CD4-positive, alpha-beta T cell treated with Interleukin-6 for 4 hours (primary cell): Measurements from ENCODE around the gene C2CD3.

Experiments
- DNase-seq: peaks from one replicate; pipeline ENCODE4 v3.0.0-alpha.2; 2020; ENCODE audit warnings: mixed read lengths

The C2CD3 gene

DNA sequence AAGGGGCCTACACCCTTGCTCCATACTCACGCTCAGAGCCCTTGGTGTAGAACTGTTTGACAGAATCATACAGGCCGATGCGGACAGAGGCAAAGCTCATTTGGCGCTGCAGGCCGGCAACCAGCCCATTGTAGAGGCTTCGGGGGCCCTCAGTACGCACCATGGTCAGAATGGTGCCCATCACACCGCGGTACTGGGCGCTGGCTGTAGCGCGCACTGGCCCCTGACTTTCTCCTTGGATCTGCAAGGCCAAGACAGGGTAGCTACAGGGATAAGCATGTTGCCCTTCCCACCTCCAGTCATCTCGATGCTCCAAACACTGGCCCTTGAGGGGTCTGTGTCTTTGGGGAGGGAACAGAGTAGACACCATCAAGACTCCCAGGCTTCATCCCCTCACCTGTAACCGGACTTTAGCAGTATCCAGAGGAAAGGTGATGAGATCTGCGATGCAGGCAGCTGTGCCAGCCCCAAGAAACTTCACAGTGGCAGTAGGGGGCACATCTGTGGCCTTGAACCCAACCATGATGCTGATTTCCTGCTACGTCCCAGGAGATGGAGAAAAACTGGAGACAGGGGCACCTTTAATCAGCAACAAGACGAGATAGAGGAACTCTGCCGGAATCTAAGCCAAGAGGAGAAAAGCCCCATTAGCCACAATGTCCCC, 192.8 kb downstream of the C2CD3 start:
- DNase-seq = no peak

- DNase-seq = no peak
Observed at GRCh38 chr11:73976451-73977151, 194.2 kb downstream of the C2CD3 start.

- no peak for DNase-seq
Observed at GRCh38 chr11:73975479-73975757, 195.4 kb downstream of the C2CD3 start.

DNA sequence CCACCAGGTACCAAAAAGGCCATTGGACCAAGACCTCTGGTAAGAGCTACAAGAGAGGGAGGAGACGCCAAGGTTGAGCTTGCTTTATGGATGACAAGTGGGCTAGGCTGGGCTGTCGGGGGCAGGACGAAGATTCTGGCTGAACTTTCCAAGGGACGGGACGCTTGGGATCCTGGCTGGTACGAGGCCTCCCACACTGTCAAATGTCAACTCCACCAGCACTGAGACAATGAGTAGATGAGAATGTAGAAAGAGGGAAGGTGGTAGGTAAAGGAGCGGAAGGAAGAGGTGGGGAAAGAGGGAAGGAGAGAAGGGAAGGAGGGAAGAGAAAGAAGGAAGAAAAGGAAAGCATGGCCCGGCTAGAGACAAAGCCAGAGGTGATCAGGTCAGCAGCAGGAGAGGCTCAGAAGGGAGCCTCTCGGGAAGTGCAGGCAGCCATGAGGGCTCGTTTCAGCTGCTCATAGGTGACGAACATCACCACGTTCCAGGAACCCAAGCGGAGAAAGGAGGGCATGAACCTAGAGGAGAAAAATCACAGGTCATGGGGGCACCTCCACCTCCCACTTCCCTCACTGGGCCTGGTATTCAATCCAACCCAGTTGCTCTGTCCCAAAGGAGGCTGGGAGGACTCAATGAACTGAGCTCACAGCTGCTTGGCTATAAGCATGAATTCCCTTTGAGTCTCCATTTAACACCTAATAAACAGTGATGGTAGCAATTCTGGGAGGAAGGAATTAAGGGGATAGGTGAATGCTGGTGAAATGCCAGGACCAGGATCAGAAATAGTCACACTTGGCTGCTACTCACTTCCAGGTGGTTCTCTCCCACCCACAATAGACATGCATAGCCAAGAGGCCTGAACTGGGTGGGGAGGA, 196.0 kb downstream of the C2CD3 start:
- no peak for DNase-seq

GRCh38 chr11:73972620-73973449, 198.0 kb downstream of the C2CD3 start:
- no peak for DNase-seq

- no peak for DNase-seq
Observed at GRCh38 chr11:73972187-73972586, 198.6 kb downstream of the C2CD3 start.

DNA sequence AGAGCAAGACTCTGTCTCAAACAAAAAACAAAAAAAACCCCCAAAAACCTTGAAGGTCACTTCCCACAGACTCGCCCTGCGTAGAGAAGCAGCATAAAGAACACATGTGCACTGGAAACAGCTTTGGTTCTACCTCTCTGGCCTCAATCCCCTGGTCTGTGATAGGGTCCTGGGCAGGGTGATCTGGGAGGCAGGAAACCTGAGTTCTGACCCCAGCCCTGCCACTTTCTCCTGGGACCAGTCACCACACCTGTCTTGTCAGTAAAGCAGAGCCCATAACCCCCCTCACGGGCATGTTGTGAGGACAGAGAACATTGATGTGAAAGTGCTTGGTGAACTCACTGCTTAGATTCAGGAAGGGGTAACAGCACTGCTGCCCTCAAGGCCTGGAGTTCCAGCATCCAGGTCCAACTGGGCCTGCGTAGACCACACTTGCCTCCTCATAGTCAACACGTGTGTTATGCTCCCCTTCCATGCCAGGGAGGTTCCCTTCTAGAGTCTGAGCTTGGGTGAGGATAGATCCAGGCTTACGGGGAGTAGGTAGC, 199.6 kb downstream of the C2CD3 start:
- no peak for DNase-seq

GRCh38 chr11:73969991-73970800, 200.6 kb downstream of the C2CD3 start:
- DNase-seq = peak; percentile 55

DNA sequence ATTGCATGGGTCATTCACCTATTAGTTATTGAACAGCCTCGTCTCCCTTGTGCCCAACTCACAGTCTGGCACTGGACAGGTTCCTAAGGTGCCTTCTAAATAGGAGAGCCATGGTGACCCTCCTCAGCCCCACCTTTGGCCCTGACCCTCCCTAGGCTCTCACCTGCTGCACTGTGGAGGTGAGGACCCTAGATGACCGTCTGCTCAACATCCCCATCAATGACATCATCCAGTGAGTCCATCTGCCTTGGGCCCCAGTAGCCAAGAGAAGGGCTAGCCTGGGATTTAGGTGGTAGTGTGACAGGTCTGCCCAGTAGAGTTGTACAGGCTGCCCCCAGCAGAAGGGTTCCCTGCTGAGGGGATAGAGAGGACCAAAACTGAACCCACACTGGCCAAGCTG, 201.7 kb downstream of the C2CD3 start:
- no peak for DNase-seq

GRCh38 chr11:73968356-73968966, 202.3 kb downstream of the C2CD3 start:
- no peak for DNase-seq

DNA sequence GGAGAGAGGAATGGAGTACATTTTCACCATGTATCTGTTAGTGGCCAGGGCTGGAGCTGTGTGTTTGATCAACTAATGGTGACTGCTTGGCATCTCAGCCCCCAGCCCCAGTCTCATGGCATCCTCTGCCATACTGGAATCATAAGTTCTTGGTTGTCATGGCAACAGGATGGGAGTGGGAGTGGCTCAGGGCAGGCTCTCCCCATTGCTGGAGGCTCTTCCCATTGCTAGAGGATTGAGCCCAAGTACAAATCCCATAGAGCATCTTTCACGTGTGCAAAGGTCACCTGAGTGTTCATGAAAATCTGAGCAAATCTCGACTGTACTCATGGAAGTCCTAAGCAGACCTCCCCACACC, 205.1 kb downstream of the C2CD3 start:
- DNase-seq = no peak

DNA sequence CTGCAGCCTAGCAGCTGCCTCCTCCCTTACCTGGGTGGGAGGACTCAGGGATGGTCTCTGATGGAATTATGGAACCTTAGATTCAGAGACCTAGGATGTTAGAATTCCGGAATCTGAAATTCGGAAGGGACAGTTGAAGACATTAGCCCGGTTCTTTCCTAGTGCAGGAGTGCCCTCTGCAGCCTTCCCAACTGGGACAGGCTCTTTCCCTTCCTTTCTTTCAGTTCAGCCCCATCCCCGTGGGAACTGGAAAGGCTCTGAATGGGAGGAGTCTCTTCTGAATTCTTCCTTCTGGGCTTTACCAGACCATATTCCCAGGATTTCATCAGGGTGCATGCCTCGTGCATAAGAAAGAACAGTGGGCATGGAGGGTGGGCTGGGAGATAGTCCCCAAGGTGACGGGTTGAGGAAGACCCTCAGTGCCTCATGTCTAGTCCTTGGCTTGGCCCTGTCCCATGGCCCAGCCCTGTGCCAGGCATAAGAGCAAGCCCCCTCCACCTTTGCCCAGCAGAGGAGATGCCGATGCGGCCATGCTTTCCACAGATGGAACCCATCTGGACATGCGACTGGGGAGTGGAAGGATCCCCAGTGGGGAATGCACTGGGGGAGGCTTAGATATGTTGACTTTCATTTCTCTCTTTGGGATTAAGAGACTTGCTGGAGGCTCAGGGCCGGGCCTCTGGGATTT, 205.6 kb downstream of the C2CD3 start:
- no peak for DNase-seq

GRCh38 chr11:73963861-73964260, 206.9 kb downstream of the C2CD3 start:
- DNase-seq = no peak
